ENCODE results near the gene RSU1. TPM values are rescaled to one million over a fixed set of nuclear protein-coding genes. Genes with fewer than 3 reads are reported as not detected.

RSU1 gene
- total and polyA plus RNA-seq, 2 donors (not counting 3 experiments of a cell fraction or from before 2014, with no cell fraction given), result 80.2 to 104 TPM

DNA sequence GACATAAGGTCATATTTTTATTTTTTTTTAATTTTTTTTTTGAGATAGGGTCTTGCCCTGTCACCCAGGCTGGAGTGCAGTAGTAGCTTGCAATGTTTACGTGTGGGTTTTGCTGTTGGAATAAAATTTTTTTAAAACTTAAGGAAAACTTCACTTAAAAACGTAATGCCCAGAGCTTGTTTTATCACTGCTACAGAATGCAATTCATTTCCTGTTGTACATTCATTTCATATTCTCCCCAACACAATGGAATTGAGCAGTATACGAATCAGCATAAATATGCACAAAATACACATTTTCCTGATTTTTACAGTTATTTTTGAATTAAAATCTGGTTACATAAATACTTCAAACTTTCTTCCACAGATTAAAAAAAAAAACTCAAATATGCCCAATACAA is 40.3 kb downstream of the RSU1 start:
- no peak overlapping the region for H2AFZ ChIP-seq (ENCODE audit: low read depth, low read length)
- H3K27ac ChIP-seq (ENCODE audit: insufficient read depth, low read depth, low read length), result peak overlapping the region; percentile 75
- TF ChIP-seq MAX (IDR thresholded peaks at IDR 0.05; ENCODE audit: insufficient read depth, insufficient read length) (no peak), POLR2AphosphoS5 (IDR thresholded peaks at IDR 0.05; ENCODE audit: insufficient read depth, low read depth, low read length) (no peak), POLR2A (IDR thresholded peaks at IDR 0.05; ENCODE audit: low read depth, low read length) (no peak), EZH2 (IDR thresholded peaks at IDR 0.05; ENCODE audit: borderline replicate concordance, low read depth, low read length, severe bottlenecking) (no peak), FOS (IDR thresholded peaks at IDR 0.05; ENCODE audit: borderline replicate concordance, insufficient read depth, low read length) (peak; percentile 36)
- no peaks in the 10 kb centered on the region for H3K9me1 ChIP-seq (replicated peaks; ENCODE audit: control insufficient read depth, extremely low read depth, insufficient read depth, low read length)
- no peaks in the 10 kb centered on the region for H3K9me3 ChIP-seq (replicated peaks; ENCODE audit: control insufficient read depth, insufficient read depth, low read length)
- FAIRE-seq (peak; percentile 21), DNase-seq (ENCODE audit: low read depth, low spot score) (peak; percentile 52)
- dilution Hi-C loops (cut with MboI; ENCODE audit: extremely low pct_ligation_motif_present, low sequenced_read_pairs) (no loop called here), intact Hi-C loops (cut with micrococcal nuclease) (loop anchor here (1.0 to 10.0 kb wide), 9 partner anchors 32 to 898 kb away; partner anchors contain the start of gene C1QL3)
- no peaks in the 10 kb centered on the region for H3K36me3 ChIP-seq (ENCODE audit: control insufficient read depth in 2 of 2, extremely low read depth in 1 of 2, insufficient read depth in 2 of 2, low read length in 2 of 2)
- H3K4me1 ChIP-seq (ENCODE audit: control insufficient read depth, extremely low read depth, insufficient read depth, low read length), result peaks cover 22% of the 10 kb centered on the region
- ChIA-PET CTCF (interaction anchor here (0.6 to 2.7 kb wide), 25 partner anchors 10 to 917 kb away, joined by 3 to 60 read pairs (median 5); partner anchors contain the start of genes C1QL3, MINDY3 and RSU1), POLR2A (interaction anchor here (0.7 to 1.0 kb wide), 3 partner anchors 37 to 96 kb away, joined by 3 to 5 read pairs (median 3); partner anchors contain the start of gene RSU1)
- BruUV-seq (replicated peaks), result no TSS peak
- H3K27me3 ChIP-seq (ENCODE audit: control insufficient read depth in 2 of 2, insufficient read depth in 2 of 2, low read length in 2 of 2), result no peaks in the 10 kb centered on the region
- H3K4me3 ChIP-seq (replicated peaks in 1 of 3; ENCODE audit: insufficient read depth in 1 of 3, low read depth in 1 of 3, low read length in 3 of 3), result peak overlapping the region in 1 of 3 experiments; percentile 38
- H3K79me2 ChIP-seq (ENCODE audit: control insufficient read depth, insufficient read depth, low read length), result peaks cover 4% of the 10 kb centered on the region
- peak overlapping the region; percentile 80 for H3K9ac ChIP-seq (replicated peaks; ENCODE audit: extremely low read depth, insufficient read depth, low read length)
- H4K20me1 ChIP-seq (replicated peaks; ENCODE audit: control insufficient read depth, extremely low read depth, insufficient read depth, low read length), result no peaks in the 10 kb centered on the region
- peak overlapping the region; percentile 75 for H3K4me2 ChIP-seq (ENCODE audit: insufficient read depth, low read length)

GRCh38 chr10:16773334-16773733 is 43.9 kb downstream of the RSU1 start:
- no TSS peak for BruUV-seq (replicated peaks)
- Histone ChIP-seq H3K27ac (ENCODE audit: insufficient read depth, low read depth, low read length) (no peak overlapping the region), H2AFZ (ENCODE audit: low read depth, low read length) (no peak overlapping the region), H4K20me1 (replicated peaks; ENCODE audit: control insufficient read depth, extremely low read depth, insufficient read depth, low read length) (no peaks in the 10 kb centered on the region), H3K4me2 (ENCODE audit: insufficient read depth, low read length) (no peak overlapping the region), H3K4me1 (ENCODE audit: control insufficient read depth, extremely low read depth, insufficient read depth, low read length) (peaks cover 18% of the 10 kb centered on the region), H3K4me3 (replicated peaks in 1 of 3; ENCODE audit: insufficient read depth in 1 of 3, low read depth in 1 of 3, low read length in 3 of 3) (no peak overlapping the region), H3K36me3 (ENCODE audit: control insufficient read depth in 2 of 2, extremely low read depth in 1 of 2, insufficient read depth in 2 of 2, low read length in 2 of 2) (no peaks in the 10 kb centered on the region), H3K9me1 (replicated peaks; ENCODE audit: control insufficient read depth, extremely low read depth, insufficient read depth, low read length) (no peaks in the 10 kb centered on the region), H3K9me3 (replicated peaks; ENCODE audit: control insufficient read depth, insufficient read depth, low read length) (no peaks in the 10 kb centered on the region), H3K79me2 (ENCODE audit: control insufficient read depth, insufficient read depth, low read length) (peaks cover 6% of the 10 kb centered on the region), H3K9ac (replicated peaks; ENCODE audit: extremely low read depth, insufficient read depth, low read length) (no peak overlapping the region), H3K27me3 (ENCODE audit: control insufficient read depth in 2 of 2, insufficient read depth in 2 of 2, low read length in 2 of 2) (no peaks in the 10 kb centered on the region)
- ChIA-PET CTCF (interaction anchor here (0.9 kb wide), 1 partner anchor 871 kb away, joined by 3 read pairs; no protein-coding TSS in a partner anchor), POLR2A (no interaction called here)
- DNase-seq (ENCODE audit: low read depth, low spot score), result no peak
- FAIRE-seq, result no peak
- dilution Hi-C loops (cut with MboI; ENCODE audit: extremely low pct_ligation_motif_present, low sequenced_read_pairs), result no loop called here
- intact Hi-C loops (cut with micrococcal nuclease), result loop anchor here (10.0 kb wide), 2 partner anchors 129 to 179 kb away; no protein-coding TSS in a partner anchor
- TF ChIP-seq JUN (IDR thresholded peaks at IDR 0.05; ENCODE audit: borderline replicate concordance, insufficient read depth, insufficient read length, low read depth) (no peak), POLR2AphosphoS5 (IDR thresholded peaks at IDR 0.05; ENCODE audit: insufficient read depth, low read depth, low read length) (no peak), MYC (IDR thresholded peaks at IDR 0.05; ENCODE audit: low read depth, low read length) (no peak), GATA2 (IDR thresholded peaks at IDR 0.05; ENCODE audit: insufficient read depth, insufficient read length, low read depth, low read length) (no peak), EZH2 (IDR thresholded peaks at IDR 0.05; ENCODE audit: borderline replicate concordance, low read depth, low read length, severe bottlenecking) (no peak), MAX (IDR thresholded peaks at IDR 0.05; ENCODE audit: insufficient read depth, insufficient read length) (no peak), POLR2A (IDR thresholded peaks at IDR 0.05; ENCODE audit: low read depth, low read length) (no peak), FOS (IDR thresholded peaks at IDR 0.05; ENCODE audit: borderline replicate concordance, insufficient read depth, low read length) (no peak), CTCF (IDR thresholded peaks at IDR 0.05; ENCODE audit: extremely low read depth in 1 of 2, insufficient read depth in 1 of 2, low read depth in 1 of 2, low read length in 2 of 2) (no peak)
